Endothelial cell of umbilical vein (primary cell): Measurements from ENCODE around the gene SPDYE4. TPM values are rescaled to one million over a fixed set of nuclear protein-coding genes. Genes with fewer than 3 reads are reported as not detected.

Source experiments
- BruUV-seq: library from RNA; stranded (reverse); fragments of 400-500 nt; replicated peaks from 2 replicates; lab custom pipeline; 2021; lab: Mats Ljungman, UMichigan
- CTCF ChIA-PET: fragments of 300-600, 350-600 bp; sonication (Branson Sonifier 250); formaldehyde crosslinking; loops from one replicate; lab custom pipeline; 2021; ENCODE audit warnings: antibody characterized with exemption, inconsistent platforms; lab: Charles Lee
- POLR2A ChIA-PET: fragments of 300-600, 350-600 bp; sonication (Branson Sonifier 250); formaldehyde crosslinking; loops from one replicate; lab custom pipeline; 2021; ENCODE audit warnings: antibody characterized with exemption, inconsistent platforms; lab: Charles Lee
- DNase-seq: peaks from one replicate; pipeline ENCODE4 v3.0.0-alpha.2; 2011; ENCODE audit warnings: low read depth, low spot score
- FAIRE-seq: peaks from 2 replicates; lab custom pipeline; 2011; peaks lifted over from hg19 to GRCh38; lab: Jason Lieb, UNC
- H2AFZ ChIP-seq: 2 replicates; pipeline ENCODE4 v1.6.0; 2012; ENCODE audit warnings: low read depth, low read length, control low read depth, inconsistent platforms
- H3K27ac ChIP-seq: 2 replicates; pipeline ENCODE4 v1.5.1; 2011; ENCODE audit warnings: low read depth, mild to moderate bottlenecking, control low read depth, low read length, moderate library complexity; ENCODE audit not compliant: insufficient read depth
- H3K27me3 ChIP-seq, 2 experiments: 2 replicates each; pipeline versions ENCODE4 v1.6.0 to v1.6.1; 2011; ENCODE audit warnings: low read length in 2 of 2, mixed read lengths in 1 of 2; ENCODE audit not compliant: control insufficient read depth in 2 of 2, insufficient read depth in 2 of 2
- H3K36me3 ChIP-seq, 2 experiments: 2 replicates in 1 of 2; 3 replicates in 1 of 2; pipeline ENCODE4 v1.5.1; 2011; ENCODE audit warnings: low read length in 2 of 2, mild to moderate bottlenecking in 1 of 2, moderate library complexity in 1 of 2; ENCODE audit not compliant: control insufficient read depth in 2 of 2, insufficient read depth in 2 of 2; ENCODE audit errors: extremely low read depth in 1 of 2
- H3K4me1 ChIP-seq: 3 replicates; pipeline ENCODE4 v1.5.1; 2011; ENCODE audit warnings: mild to moderate bottlenecking, low read length; ENCODE audit not compliant: control insufficient read depth, insufficient read depth; ENCODE audit errors: extremely low read depth
- H3K4me2 ChIP-seq: 2 replicates; pipeline ENCODE4 v1.6.1; 2011; ENCODE audit warnings: low read length, control low read depth, mixed read lengths; ENCODE audit not compliant: insufficient read depth
- H3K4me3 ChIP-seq, 3 experiments: fragments of 200-600 bp in 1 of 3; sonication (generic), shearing (Covaris generic) in 1 of 3; replicated peaks in 1 of 3; 2 replicates each; pipeline ENCODE4 v1.5.1; 2011 to 2016; ENCODE audit warnings: control low read depth in 3 of 3, low read length in 3 of 3, mild to moderate bottlenecking in 2 of 3, inconsistent platforms in 1 of 3, low read depth in 1 of 3, moderate library complexity in 1 of 3; ENCODE audit not compliant: insufficient read depth in 1 of 3
- H3K79me2 ChIP-seq: 2 replicates; pipeline ENCODE4 v1.6.0; 2012; ENCODE audit warnings: low read length, inconsistent platforms; ENCODE audit not compliant: control insufficient read depth, insufficient read depth
- H3K9ac ChIP-seq: replicated peaks from 2 replicates; pipeline ENCODE3; 2011; ENCODE audit warnings: low read length, control low read depth; ENCODE audit not compliant: insufficient read depth; ENCODE audit errors: extremely low read depth
- H3K9me1 ChIP-seq: replicated peaks from 3 replicates; pipeline ENCODE4 v1.6.0; 2011; ENCODE audit warnings: mild to moderate bottlenecking, low read length; ENCODE audit not compliant: control insufficient read depth, insufficient read depth; ENCODE audit errors: extremely low read depth
- H3K9me3 ChIP-seq: replicated peaks from 2 replicates; pipeline ENCODE4 v1.5.1; 2012; ENCODE audit warnings: low read length, inconsistent platforms; ENCODE audit not compliant: control insufficient read depth, insufficient read depth
- H4K20me1 ChIP-seq: replicated peaks from 2 replicates; pipeline ENCODE3; 2011; ENCODE audit warnings: mild to moderate bottlenecking, low read length; ENCODE audit not compliant: control insufficient read depth, insufficient read depth; ENCODE audit errors: extremely low read depth
- CTCF ChIP-seq, 2 donors: IDR thresholded peaks; 1 replicate in 1 of 2; 2 replicates in 1 of 2; pipeline ENCODE4 v1.5.1; 2011; ENCODE audit warnings: low read length in 2 of 2, mild to moderate bottlenecking in 2 of 2, moderate library complexity in 2 of 2, control low read depth in 1 of 2, inconsistent platforms in 1 of 2, low read depth in 1 of 2; ENCODE audit not compliant: insufficient read depth in 1 of 2; ENCODE audit errors: extremely low read depth in 1 of 2
- EZH2 ChIP-seq: IDR thresholded peaks from 2 replicates; pipeline ENCODE4 v1.6.1; 2012; ENCODE audit warnings: borderline replicate concordance, low read depth, mild to moderate bottlenecking, moderate library complexity, low read length, inconsistent platforms; ENCODE audit not compliant: severe bottlenecking
- FOS ChIP-seq: IDR thresholded peaks from 2 replicates; pipeline ENCODE4 v1.6.1; 2011; ENCODE audit warnings: mild to moderate bottlenecking, low read length, moderate library complexity, borderline replicate concordance; ENCODE audit not compliant: insufficient read depth
- GATA2 ChIP-seq: IDR thresholded peaks from 2 replicates; pipeline ENCODE4 v1.7.0; 2011; ENCODE audit warnings: low read depth, mild to moderate bottlenecking, moderate library complexity, mixed read lengths, low read length; ENCODE audit not compliant: insufficient read length, insufficient read depth
- JUN ChIP-seq: IDR thresholded peaks from 2 replicates; pipeline ENCODE4 v1.6.1; 2011; ENCODE audit warnings: borderline replicate concordance, low read depth; ENCODE audit not compliant: insufficient read length, insufficient read depth
- MAX ChIP-seq: IDR thresholded peaks from 2 replicates; pipeline ENCODE4 v1.6.1; 2011; ENCODE audit not compliant: insufficient read depth, insufficient read length
- MYC ChIP-seq: IDR thresholded peaks from one replicate; pipeline ENCODE4 v1.6.1; 2011; ENCODE audit warnings: mild to moderate bottlenecking, low read depth, low read length
- POLR2A ChIP-seq: IDR thresholded peaks from 2 replicates; pipeline ENCODE4 v1.6.1; 2012; ENCODE audit warnings: low read depth, mild to moderate bottlenecking, control low read depth, low read length
- POLR2AphosphoS5 ChIP-seq: IDR thresholded peaks from 2 replicates; pipeline ENCODE4 v1.6.1; 2012; ENCODE audit warnings: low read depth, mild to moderate bottlenecking, control low read depth, low read length, moderate library complexity; ENCODE audit not compliant: insufficient read depth
- dilution Hi-C: fragments of 300-500 bp; cut with MboI; formaldehyde crosslinking; loops from one replicate; pipeline ENCODE4 v1.15.0; 2019; ENCODE audit warnings: low sequenced_read_pairs; ENCODE audit not compliant: extremely low pct_ligation_motif_present
- intact Hi-C: fragments of 100-400 bp; cut with micrococcal nuclease; formaldehyde crosslinking; loops from one replicate; pipeline ENCODE4 v1.10.0; 2022
- polyA plus RNA-seq, 4 experiments: library from polyadenylated mRNA; depleted of rRNA in 3 of 4; stranded (reverse) in 3 of 4; unstranded in 1 of 4; fragments of >200 nt; gene quantifications; 2 replicates each; pipeline versions ENCODE4 v1.2.1 to v1.2.3, GENCODE V29; 2011 to 2012; ENCODE audit warnings: missing spikeins in 1 of 4
- total RNA-seq: library from RNA; stranded (reverse); gene quantifications from 2 replicates; pipeline ENCODE4 v1.2.3, GENCODE V29; 2021

SPDYE4 gene
- total and polyA plus RNA-seq, 2 donors (not counting 3 experiments of a cell fraction or from before 2014, with no cell fraction given) = not detected

- Histone ChIP-seq H3K79me2 (no peaks in the 10 kb centered on the region), H2AFZ (no peak overlapping the region), H3K4me3 (no peak overlapping the region), H4K20me1 (no peaks in the 10 kb centered on the region), H3K4me1 (no peaks in the 10 kb centered on the region), H3K36me3 (no peaks in the 10 kb centered on the region), H3K9me1 (no peaks in the 10 kb centered on the region), H3K9ac (no peak overlapping the region), H3K27ac (no peak overlapping the region), H3K27me3 (peaks cover 5 to 6% of the 10 kb centered on the region in 2 experiments), H3K4me2 (no peak overlapping the region), H3K9me3 (no peaks in the 10 kb centered on the region)
- POLR2A ChIA-PET = no interaction called here
- dilution Hi-C loops = no loop called here
- no TSS peak for BruUV-seq
- CTCF ChIA-PET = interaction anchor here (0.7 to 1.8 kb wide), 2 partner anchors 16 to 38 kb away, joined by 3 to 6 read pairs; no protein-coding TSS in a partner anchor
- DNase-seq = no peak
- no peak for FAIRE-seq
- no peak for TF ChIP-seq FOS
- TF ChIP-seq MYC = no peak
- TF ChIP-seq MAX = no peak
- no peak for TF ChIP-seq GATA2
- no peak for TF ChIP-seq JUN
- no peak for TF ChIP-seq POLR2AphosphoS5
- TF ChIP-seq CTCF (IDR thresholded peaks at IDR 0.05; ENCODE audit: extremely low read depth in 1 of 2, insufficient read depth in 1 of 2, low read depth in 1 of 2, low read length in 2 of 2) = no peak
- TF ChIP-seq POLR2A = no peak
- TF ChIP-seq EZH2 = no peak
- intact Hi-C loops = no loop called here
Observed at GRCh38 chr17:8708025-8708461, 50.3 kb downstream of the SPDYE4 start.
